GM19351 (cell line): ENCODE data around the gene ELP2.
"Not testable (repeated sequence)": the region's sequence is repeated elsewhere in the genome, so short reads cannot be mapped to it uniquely, and the experiment has no call there.

Experiments
- ATAC-seq: cut with Tn5 transposase; IDR thresholded peaks from one replicate; pipeline ENCODE4 v1.9.1; 2021; ENCODE audit warnings: mild to moderate bottlenecking, moderate library complexity; ENCODE audit not compliant: unreplicated experiment

ELP2 gene

GRCh38 chr18:36187826-36188721 is 58.4 kb downstream of the ELP2 start:
- no peak for ATAC-seq

- no peak for ATAC-seq
Observed at GRCh38 chr18:36188916-36189315, 59.2 kb downstream of the ELP2 start.

GRCh38 chr18:36189486-36189885 is 59.8 kb downstream of the ELP2 start:
- ATAC-seq: no peak

- no peak for ATAC-seq
Observed at GRCh38 chr18:36191286-36191685, 61.6 kb downstream of the ELP2 start.

GRCh38 chr18:36191711-36192110 is 62.0 kb downstream of the ELP2 start:
- ATAC-seq: no peak

- ATAC-seq: no peak
Observed at GRCh38 chr18:36194600-36195315, 65.1 kb downstream of the ELP2 start.

GRCh38 chr18:36195427-36196122 is 65.9 kb downstream of the ELP2 start:
- no peak for ATAC-seq

- no peak for ATAC-seq
Observed at GRCh38 chr18:36196238-36196995, 66.7 kb downstream of the ELP2 start.

- no peak for ATAC-seq
Observed at GRCh38 chr18:36197511-36198166, 67.9 kb downstream of the ELP2 start.

- no peak for ATAC-seq
Observed at GRCh38 chr18:36199691-36200295, 70.1 kb downstream of the ELP2 start.

- no peak for ATAC-seq
Observed at GRCh38 chr18:36200354-36200771, 70.7 kb downstream of the ELP2 start.

GRCh38 chr18:36201765-36202164 is 72.1 kb downstream of the ELP2 start:
- no peak for ATAC-seq

GRCh38 chr18:36203360-36203895 is 73.7 kb downstream of the ELP2 start:
- ATAC-seq: no peak

GRCh38 chr18:36205166-36205565 is 75.5 kb downstream of the ELP2 start:
- no peak for ATAC-seq

- ATAC-seq: no peak
Observed at GRCh38 chr18:36207303-36207702, 77.6 kb downstream of the ELP2 start.

GRCh38 chr18:36207969-36208368 is 78.3 kb downstream of the ELP2 start:
- not testable (repeated sequence) for ATAC-seq

GRCh38 chr18:36211612-36212065 is 81.9 kb downstream of the ELP2 start:
- ATAC-seq: no peak

GRCh38 chr18:36212301-36213171 is 82.8 kb downstream of the ELP2 start:
- no peak for ATAC-seq
